SK-N-SH treated with all-trans-retinoic acid at 6 μM for 48 hours (cell line): Measurements from ENCODE around the gene ATG16L1.

Source experiments
- ATAC-seq: fragments of 200-7000 bp; cut with Tn5 transposase; 3 replicates; pipeline ENCODE4 v1.9.1; 2020; ENCODE audit warnings: mild to moderate bottlenecking, moderate library complexity
- ARNTL ChIP-seq: fragments of 450-650 bp; formaldehyde crosslinking; IDR thresholded peaks from 2 replicates; pipeline ENCODE4 v1.5.0; 2020; ENCODE audit warnings: low read depth, mild to moderate bottlenecking, moderate library complexity, borderline replicate concordance
- BACH2 ChIP-seq: fragments of 250-450 bp; sonication (Bioruptor Pico); IDR thresholded peaks from 2 replicates; pipeline ENCODE4 v1.9.0; 2021; ENCODE audit warnings: mild to moderate bottlenecking, borderline replicate concordance
- CREB5 ChIP-seq: fragments of 250-450 bp; sonication (Bioruptor Pico); IDR thresholded peaks from 2 replicates; pipeline ENCODE4 v1.5.1; 2020; ENCODE audit warnings: low read depth, mild to moderate bottlenecking, moderate library complexity
- CSDC2 ChIP-seq: fragments of 250-450 bp; sonication (Bioruptor Pico); IDR thresholded peaks from 2 replicates; pipeline ENCODE4 v1.5.0; 2020; ENCODE audit warnings: mild to moderate bottlenecking, moderate library complexity
- CSRNP3 ChIP-seq: fragments of 250-450 bp; sonication (Bioruptor Pico); IDR thresholded peaks from 2 replicates; pipeline ENCODE4 v1.5.1; 2021; ENCODE audit warnings: mild to moderate bottlenecking, moderate library complexity
- ESRRG ChIP-seq: fragments of 250-450 bp; sonication (Bioruptor Pico); IDR thresholded peaks from 2 replicates; pipeline ENCODE4 v1.6.1; 2021; ENCODE audit warnings: mild to moderate bottlenecking
- GLIS3 ChIP-seq: fragments of 250-450 bp; sonication (Bioruptor Pico); IDR thresholded peaks from 2 replicates; pipeline ENCODE4 v1.5.0; 2020; ENCODE audit warnings: mild to moderate bottlenecking, moderate library complexity
- ISL1 ChIP-seq: fragments of 250-450 bp; sonication (Bioruptor Pico); IDR thresholded peaks from 2 replicates; pipeline ENCODE4 v2.1.2; 2022; ENCODE audit warnings: mild to moderate bottlenecking, moderate library complexity
- OSR1 ChIP-seq: fragments of 250-450 bp; sonication (Bioruptor Pico); IDR thresholded peaks from 2 replicates; pipeline ENCODE4 v1.8.0; 2022; ENCODE audit warnings: moderate library complexity, mild to moderate bottlenecking, inconsistent platforms
- PPARA ChIP-seq: fragments of 250-450 bp; sonication (Bioruptor Pico); IDR thresholded peaks from 2 replicates; pipeline ENCODE4 v1.5.0; 2020; ENCODE audit warnings: mild to moderate bottlenecking, borderline replicate concordance
- RARB ChIP-seq: fragments of 250-450 bp; sonication (Bioruptor Pico); IDR thresholded peaks from 2 replicates; pipeline ENCODE4 v1.8.0; 2021; ENCODE audit warnings: mild to moderate bottlenecking, moderate library complexity
- SNAI2 ChIP-seq: fragments of 250-450 bp; sonication (Bioruptor Pico); IDR thresholded peaks from 2 replicates; pipeline ENCODE4 v1.5.0; 2020; ENCODE audit warnings: mild to moderate bottlenecking, moderate library complexity
- TCF4 ChIP-seq: fragments of 250-450 bp; sonication (Bioruptor Pico); IDR thresholded peaks from 2 replicates; pipeline ENCODE4 v1.8.0; 2021; ENCODE audit warnings: mild to moderate bottlenecking, moderate library complexity, borderline replicate concordance
- TOX ChIP-seq: fragments of 250-450 bp; sonication (Bioruptor Pico); IDR thresholded peaks from 2 replicates; pipeline ENCODE4 v1.8.0; 2021; ENCODE audit warnings: mild to moderate bottlenecking, moderate library complexity, borderline replicate concordance
- TSHZ2 ChIP-seq: fragments of 250-450 bp; sonication (Bioruptor Pico); IDR thresholded peaks from 2 replicates; pipeline ENCODE4 v1.5.0; 2020; ENCODE audit warnings: mild to moderate bottlenecking, moderate library complexity
- ZFP3 ChIP-seq: fragments of 250-450 bp; sonication (Bioruptor Pico); IDR thresholded peaks from 2 replicates; pipeline ENCODE4 v1.5.0; 2020; ENCODE audit warnings: mild to moderate bottlenecking, moderate library complexity
- ZFP30 ChIP-seq: fragments of 450-650 bp; formaldehyde crosslinking; IDR thresholded peaks from 2 replicates; pipeline ENCODE4 v1.5.0; 2022; ENCODE audit warnings: mild to moderate bottlenecking, moderate library complexity
- ZNF565 ChIP-seq: fragments of 450-650 bp; formaldehyde crosslinking; conservative IDR thresholded peaks from 2 replicates; pipeline ENCODE4 v1.5.0; 2020; ENCODE audit warnings: low read depth, mild to moderate bottlenecking, moderate library complexity
- ZNF70 ChIP-seq: fragments of 450-650 bp; formaldehyde crosslinking; IDR thresholded peaks from 2 replicates; pipeline ENCODE4 v1.5.0; 2020; ENCODE audit warnings: mild to moderate bottlenecking, moderate library complexity
- TF ChIP-seq, protein P1 (sequence below): fragments of 250-450 bp; sonication (Bioruptor Pico); IDR thresholded peaks from 2 replicates; pipeline ENCODE4 v1.8.0; 2020; ENCODE audit warnings: mild to moderate bottlenecking, moderate library complexity, borderline replicate concordance

The ATG16L1 gene

GRCh38 chr2:233273120-233273519 lies 21.6 kb downstream of the ATG16L1 start (continued):
- TF ChIP-seq CSRNP3 (CRISPR knock-in tag) (no peak), TOX (CRISPR knock-in tag) (no peak), RARB (CRISPR knock-in tag) (no peak), ARNTL (CRISPR knock-in tag) (no peak), CSDC2 (CRISPR knock-in tag) (no peak)
- TF ChIP-seq, protein P1, sequence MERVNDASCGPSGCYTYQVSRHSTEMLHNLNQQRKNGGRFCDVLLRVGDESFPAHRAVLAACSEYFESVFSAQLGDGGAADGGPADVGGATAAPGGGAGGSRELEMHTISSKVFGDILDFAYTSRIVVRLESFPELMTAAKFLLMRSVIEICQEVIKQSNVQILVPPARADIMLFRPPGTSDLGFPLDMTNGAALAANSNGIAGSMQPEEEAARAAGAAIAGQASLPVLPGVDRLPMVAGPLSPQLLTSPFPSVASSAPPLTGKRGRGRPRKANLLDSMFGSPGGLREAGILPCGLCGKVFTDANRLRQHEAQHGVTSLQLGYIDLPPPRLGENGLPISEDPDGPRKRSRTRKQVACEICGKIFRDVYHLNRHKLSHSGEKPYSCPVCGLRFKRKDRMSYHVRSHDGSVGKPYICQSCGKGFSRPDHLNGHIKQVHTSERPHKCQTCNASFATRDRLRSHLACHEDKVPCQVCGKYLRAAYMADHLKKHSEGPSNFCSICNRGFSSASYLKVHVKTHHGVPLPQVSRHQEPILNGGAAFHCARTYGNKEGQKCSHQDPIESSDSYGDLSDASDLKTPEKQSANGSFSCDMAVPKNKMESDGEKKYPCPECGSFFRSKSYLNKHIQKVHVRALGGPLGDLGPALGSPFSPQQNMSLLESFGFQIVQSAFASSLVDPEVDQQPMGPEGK, result no peak

DNA sequence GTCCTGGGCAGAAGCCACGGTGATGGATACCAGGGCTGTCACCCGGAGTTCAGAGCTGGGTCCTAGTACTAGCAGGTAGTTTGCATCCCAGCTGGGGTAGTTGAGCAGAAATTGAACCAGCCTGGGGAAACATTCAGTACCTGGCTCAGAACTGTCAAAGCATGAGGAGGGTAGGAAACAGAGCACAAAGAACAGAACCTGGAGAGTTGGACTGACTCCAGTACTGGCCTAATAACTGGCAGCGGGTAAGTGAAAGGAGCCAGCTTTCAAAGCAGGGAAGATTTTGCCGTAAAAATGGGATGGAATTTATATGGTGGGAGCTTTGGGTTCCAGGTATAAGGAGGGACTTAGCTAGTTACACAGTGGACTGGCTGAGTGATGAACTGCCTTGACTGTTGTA lies 23.8 kb downstream of the ATG16L1 start:
- no peak for ATAC-seq
- TF ChIP-seq ZNF70 (CRISPR knock-in tag) (no peak), ZFP3 (CRISPR knock-in tag) (no peak), SNAI2 (CRISPR knock-in tag) (no peak), RARB (CRISPR knock-in tag) (no peak), CREB5 (CRISPR knock-in tag) (no peak), CSDC2 (CRISPR knock-in tag) (no peak), PPARA (CRISPR knock-in tag) (no peak), TOX (CRISPR knock-in tag) (no peak), ISL1 (CRISPR knock-in tag) (no peak)
- TF ChIP-seq, protein P1, result no peak
- TF ChIP-seq, all 23 proteins: peak for 0

DNA sequence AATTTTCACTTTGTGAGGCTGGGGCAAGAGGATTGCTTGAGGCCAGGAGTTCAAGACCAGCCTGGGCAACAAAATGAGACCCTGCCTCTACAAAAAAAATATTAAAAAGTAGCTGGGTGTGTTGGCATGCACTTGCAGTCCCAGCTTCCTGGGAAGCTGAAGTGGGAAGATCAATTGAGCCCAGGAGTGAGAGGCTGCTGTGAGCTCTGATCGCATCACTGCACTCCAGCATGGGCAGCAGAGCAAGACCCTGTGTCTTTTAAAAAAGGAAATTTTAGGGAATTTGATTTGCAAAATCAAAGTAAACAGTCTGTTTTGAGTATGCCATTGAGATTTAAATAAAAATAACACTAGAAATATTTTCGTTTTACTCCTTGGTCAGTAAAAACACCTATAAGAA lies 27.4 kb downstream of the ATG16L1 start:
- no peak for ATAC-seq
- TF ChIP-seq RARB (CRISPR knock-in tag) (no peak), OSR1 (no peak), ARNTL (CRISPR knock-in tag) (no peak), TOX (CRISPR knock-in tag) (no peak), ZFP30 (CRISPR knock-in tag) (no peak), ZNF565 (CRISPR knock-in tag) (no peak), ESRRG (CRISPR knock-in tag) (no peak), ZFP3 (CRISPR knock-in tag) (no peak), ISL1 (CRISPR knock-in tag) (no peak), SNAI2 (CRISPR knock-in tag) (no peak), BACH2 (CRISPR knock-in tag) (no peak), GLIS3 (CRISPR knock-in tag) (no peak), CSRNP3 (CRISPR knock-in tag) (no peak)
- TF ChIP-seq, all 23 proteins: peak for 0

GRCh38 chr2:233280114-233280693 lies 28.7 kb downstream of the ATG16L1 start:
- peak; percentile 78 for ATAC-seq
- TF ChIP-seq CSDC2 (CRISPR knock-in tag) (no peak), ISL1 (CRISPR knock-in tag) (peak; percentile 99), TSHZ2 (CRISPR knock-in tag) (0 out of 2 replicates have a peak, but pooled peaks have one; percentile 20), CSRNP3 (CRISPR knock-in tag) (peak; percentile 70; the same call in 1 of the 2 replicates), SNAI2 (CRISPR knock-in tag) (0 out of 2 replicates have a peak, but pooled peaks have one; percentile 37), TCF4 (CRISPR knock-in tag) (peak; percentile 64; the same call in 1 of the 2 replicates)
